Midbrain (tissue), 1 donor: ENCODE measurements around the gene COIL.

Source experiments
- DNase-seq: peaks from one replicate; lab custom pipeline; 2025; lab: John Stamatoyannopoulos, UW

COIL gene

DNA sequence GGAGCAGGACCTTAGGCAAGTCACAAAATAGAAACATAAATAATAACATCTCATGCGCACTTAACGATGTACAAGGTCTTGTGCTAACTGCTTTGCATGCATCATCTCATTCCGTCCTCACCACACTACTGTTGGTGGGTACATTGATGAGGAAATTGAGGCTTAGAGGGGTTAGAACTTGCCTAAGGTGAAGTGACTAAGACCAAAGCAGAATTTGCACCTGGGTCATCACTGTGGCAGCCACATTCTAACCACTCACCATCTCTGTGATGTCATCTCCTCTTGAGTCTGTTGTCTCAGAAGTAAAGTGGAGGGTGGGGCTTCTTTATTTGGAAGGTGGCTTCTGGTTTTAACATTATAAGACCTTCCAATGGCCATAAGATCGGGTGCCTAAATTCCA is 26.6 kb downstream of the COIL start:
- DNase-seq: no peak

DNA sequence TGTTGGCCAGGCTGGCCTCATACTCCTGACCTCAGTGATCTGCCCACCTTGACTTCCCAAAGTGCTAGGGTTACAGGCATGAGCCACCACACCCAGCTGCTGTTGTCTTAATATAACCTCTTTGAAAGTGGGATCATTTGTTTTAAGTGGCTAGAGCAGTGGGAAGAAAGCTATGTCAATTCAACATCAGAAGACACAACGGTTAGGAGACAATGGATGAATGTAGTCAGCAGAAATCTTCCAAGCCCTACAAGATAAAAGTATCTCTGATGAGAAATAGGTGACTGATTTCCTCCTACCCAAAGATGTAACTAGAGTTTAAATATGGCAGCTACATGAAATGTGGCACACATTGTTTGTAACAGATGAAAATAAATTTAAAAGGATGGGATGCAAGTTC is 27.0 kb downstream of the COIL start:
- DNase-seq: no peak

DNA sequence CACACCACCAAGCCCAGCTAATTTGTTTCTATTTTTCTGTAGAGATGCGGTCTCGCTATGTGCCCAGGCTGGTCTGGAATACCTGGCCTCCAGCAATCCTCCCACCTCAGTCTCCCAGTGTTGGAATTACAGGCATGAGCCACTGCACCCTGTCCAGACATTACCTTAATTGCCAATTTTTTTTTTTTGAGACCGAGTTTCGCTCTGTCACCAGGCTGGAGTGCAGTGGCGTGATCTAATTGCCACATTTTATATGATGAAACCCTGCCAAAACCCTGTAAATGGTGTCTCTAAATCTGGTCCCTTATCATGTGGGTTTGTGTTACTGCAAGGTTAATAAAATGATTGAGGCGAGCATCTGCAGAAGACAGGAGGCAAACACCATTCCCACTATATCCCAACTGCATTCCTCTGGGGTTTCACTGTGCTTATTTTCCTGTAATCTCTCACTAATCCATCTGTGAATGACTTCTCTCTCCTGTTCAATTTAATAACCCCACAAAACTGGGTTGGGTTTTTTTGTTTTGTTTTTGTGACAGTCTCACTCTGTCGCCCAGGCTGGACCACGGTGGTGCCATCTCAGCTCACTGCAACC is 27.6 kb downstream of the COIL start:
- DNase-seq: no peak

DNA sequence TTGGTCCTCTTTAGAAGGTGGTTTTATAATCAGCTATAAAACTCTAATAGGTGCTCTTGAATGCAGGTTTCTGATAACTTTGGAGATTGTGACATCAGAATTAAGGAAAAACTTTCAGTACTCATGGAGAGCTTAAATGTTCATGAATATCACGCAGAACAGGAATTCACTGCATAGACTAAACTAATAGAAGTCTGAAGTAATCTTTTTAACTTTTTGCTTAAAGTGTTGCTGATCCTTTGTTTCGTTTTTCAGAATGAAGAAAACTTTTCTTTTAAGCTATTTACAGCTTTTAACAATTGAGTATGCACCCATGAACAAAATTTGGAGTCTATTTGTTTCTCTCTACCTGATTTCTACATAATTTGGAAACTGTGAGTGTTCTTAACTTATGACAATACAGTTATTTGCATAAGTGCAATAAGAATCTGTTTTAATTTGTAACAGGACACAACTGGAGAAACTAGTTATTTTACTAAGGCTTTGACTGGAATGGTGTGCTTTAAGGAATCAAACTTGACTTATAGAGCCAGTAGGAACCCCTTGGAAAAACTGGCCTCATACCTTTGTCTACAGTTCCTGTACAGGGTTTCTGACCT is 30.0 kb downstream of the COIL start:
- DNase-seq: no peak

DNA sequence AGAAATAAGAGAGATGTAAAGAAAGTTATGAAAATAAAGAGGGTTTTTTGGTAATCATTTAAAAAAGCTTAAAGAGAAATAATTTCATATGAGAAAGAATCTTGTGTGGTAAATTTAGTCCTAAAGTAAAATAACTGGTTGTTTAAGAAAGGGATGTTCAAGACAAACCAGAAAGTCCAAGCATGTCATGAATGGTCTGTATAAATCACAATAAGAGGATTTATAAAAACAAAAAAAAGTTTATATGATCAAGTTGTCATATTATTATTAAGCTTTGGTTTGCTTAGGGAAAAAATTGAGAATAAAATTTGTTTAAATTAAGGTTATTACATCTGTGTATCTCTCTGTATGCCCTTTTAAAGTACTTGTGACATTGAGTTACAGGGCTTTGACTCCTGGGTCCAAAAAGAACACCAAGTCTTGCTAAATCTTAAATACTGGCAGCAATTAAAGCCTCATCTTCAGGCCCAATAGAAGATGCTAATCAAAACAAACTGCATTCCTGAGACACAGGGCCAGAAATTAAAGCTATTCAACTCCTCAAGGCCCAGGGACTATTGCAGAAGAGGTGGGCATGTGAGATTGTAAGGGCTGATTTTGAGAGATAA is 31.4 kb downstream of the COIL start:
- no peak for DNase-seq

DNA sequence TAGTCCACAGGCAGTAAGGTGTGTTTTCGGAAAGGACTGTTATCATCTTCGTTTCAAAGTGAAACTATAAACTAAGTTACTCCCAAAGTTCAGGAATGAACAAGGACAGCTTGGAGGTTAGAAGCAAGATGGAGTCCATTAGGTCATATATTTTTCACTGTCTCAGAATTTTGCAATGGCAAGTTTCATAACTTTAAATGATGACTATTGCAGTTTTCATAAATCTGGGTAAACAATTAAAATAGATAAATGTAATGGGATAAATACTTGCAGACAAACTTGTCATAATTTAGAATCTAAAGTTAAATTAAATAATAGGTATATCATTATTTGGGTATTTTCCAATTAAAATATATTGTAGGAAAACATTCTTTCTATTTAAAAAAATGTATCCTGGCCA is 32.3 kb downstream of the COIL start:
- DNase-seq: no peak

DNA sequence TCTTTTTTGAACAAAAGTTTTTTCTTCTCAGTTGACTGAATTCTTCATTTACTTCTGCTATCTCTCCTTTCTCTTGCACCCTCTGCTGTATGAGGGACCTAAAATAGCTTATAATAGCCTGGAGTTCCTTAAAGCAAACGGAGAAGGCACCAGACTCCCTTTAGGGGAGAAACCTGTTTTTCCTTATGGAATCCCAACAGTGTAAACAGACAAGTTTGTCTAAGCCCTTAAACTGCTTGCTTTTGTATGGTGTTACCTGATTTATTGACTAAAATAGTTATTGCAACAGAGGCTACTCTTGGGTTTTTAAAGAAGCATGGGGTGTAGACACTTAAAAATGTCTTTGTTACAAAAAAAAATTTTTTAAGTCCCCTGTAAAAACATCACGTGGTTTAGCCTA is 34.1 kb downstream of the COIL start:
- DNase-seq: no peak

DNA sequence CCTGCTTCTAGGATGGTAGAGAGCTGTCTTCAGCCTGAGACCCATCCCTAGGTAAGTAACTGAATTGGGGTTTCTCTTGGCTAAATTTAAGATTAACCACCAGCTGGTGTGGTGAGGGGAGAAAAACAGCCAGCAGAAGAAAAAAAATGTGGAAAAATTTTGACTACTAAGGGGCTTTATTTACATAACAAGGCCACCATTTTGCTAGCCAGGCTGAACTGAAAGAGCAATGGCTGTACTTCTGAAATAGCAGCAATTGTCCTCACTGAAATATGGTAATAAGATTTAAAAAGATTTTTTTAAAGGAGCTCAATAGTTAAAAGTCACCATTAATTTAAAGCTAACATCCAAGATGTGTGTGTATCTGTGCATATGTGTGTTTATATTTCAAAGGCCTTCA is 34.6 kb downstream of the COIL start:
- DNase-seq: no peak

DNA sequence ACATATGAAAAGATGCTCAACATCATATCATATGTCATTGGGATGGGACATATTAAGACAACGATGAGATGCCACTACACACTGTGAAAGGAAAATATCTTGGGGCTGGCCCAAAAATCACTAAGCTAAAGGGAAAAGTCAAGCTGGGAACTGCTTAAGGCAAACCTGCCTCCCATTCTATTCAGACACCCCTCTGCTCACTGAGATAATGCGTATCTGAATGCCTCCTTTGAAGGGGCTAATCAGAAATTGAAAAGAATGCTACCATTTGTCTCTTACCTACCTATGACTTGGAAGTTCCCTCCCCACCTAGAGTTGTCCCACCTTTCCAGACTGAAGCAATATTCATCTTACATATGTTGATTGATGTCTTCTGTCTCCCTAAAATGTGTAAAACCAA is 35.8 kb downstream of the COIL start:
- no peak for DNase-seq

DNA sequence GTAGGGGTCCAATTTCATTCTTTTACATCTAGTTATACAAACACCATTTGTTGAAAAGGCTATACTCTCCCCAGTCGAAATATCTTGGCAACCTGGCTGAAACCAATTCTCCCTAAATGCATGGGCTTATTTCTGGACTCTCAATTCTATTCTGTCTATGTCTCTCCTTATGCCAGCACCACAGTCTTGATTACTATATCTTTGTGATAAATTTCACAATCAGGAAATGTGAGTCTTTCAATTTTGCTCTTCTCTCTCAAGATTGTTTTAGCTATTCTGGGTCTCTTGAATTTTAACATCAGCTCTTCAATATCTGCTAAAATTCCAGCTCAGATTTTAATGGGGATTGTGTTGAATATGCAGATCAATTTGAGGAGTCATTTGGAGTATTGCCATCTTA is 41.1 kb downstream of the COIL start:
- DNase-seq: no peak

DNA sequence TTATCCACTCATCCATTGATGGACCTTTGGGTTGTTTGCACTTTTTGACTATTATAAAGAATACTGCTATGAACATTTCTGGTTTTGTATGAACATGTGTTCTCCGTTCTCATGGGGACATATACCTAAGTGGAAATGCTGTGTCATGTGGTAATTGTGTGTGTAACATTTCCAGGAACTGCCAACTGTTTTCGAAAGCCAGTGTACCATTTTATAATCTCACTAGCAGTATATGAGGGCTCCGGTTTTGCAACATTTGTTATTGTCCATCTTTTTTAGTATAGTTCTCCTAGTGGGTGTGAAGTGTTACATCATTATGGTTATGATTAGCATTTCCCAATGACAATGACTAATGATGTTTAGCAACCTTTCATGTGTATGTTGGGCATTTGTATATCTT is 41.9 kb downstream of the COIL start:
- DNase-seq: no peak

DNA sequence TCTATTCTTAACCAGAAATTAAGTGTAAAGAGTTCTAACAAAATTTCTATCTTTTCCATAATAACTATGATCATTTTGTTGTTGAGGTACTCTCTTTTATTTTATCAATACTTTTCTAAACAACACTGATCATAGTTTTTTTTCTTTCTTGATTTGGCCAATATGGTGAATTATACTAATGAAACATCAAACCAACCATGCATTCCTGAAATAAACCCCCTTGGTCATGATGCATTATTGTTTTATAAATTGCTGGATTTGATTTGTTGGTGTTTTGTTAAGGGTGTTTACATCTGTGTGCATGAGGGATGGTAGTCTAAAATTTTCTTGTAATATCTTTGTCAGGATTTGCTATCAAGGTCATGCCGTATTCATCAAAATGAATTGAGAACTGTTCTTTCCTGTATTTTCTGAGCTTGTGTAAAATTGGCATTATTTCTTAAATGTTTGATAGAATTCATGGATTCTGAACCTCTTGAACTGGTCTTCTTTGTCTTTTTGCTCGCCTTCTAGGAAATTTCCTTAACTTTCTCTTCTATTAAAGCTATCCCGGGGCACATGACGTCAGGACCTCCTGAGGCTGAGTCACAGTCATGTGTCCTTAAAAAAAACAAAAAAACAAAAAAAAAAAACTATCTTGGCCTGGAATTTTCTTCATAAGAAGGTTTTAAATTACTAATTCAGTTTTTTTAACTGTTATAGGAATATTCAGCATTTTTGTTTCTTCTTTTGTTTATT is 43.1 kb downstream of the COIL start:
- DNase-seq: no peak

DNA sequence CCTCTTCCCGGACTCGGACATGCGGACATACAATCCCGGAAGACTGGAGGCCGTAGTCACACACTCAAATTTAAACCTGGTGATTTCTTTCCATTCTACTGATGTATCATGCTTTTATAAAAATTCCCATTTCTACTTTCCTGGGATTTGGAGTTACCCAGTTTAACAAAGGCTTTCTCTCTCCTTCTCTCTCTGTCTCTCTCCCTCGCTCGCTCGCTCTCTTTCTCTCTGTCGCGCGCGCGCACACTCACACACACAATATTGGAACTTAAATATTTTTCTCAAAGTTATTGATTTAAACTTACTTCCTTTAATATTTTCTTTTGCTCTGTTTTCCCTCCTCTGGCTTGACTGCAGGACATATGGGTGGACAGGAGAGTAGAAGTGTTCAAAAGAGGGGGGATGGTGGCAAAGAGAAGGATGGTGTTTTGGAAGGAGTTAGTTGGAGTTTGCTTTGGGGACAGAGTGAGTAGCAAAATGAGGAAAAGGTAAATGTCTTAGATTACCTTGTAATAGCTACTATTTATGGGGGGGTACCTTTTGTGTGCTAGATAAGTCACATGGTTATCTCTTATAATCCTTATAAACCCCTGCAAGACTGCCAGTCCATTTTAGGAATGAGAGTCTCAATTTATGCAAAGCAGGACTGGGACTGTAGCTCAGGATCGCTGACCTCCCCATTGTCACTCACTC is 46.1 kb downstream of the COIL start:
- DNase-seq: no peak

DNA sequence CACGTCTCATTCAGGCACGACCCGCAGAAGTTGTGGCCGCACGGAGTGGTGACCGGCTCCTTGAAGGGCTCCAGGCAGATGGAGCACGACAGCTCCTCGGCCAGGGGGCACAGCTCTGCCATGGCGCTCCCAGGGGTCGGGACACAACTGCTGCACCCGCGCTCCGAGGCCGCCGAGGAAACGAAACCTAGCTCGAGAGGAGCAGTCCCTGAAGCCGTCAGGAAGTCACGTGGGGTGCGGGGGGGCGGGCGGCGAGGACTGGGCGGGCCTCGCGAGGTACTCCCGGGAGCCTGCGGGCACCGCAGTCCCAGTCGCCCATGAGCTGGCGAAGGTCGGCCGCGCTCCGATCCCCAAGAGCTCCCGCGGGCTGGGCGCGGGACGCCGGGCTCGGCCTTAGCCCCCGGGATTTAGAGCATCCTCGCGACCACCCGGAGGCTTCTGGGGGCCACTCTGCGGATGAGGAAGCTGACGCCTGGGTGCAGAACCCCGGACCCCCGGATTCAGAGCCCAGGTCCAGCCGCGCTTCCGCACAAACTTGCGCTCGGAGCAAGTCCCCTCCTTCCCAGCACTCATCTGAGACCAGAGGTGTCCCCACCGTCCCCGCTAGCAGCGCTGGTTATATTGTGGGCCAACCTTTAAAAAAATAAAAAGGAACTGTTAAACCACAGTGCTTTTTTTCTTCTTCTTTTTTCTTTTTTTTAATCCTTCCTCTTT is 46.8 kb downstream of the COIL start, which contains the start of gene TRIM25:
TRIM25 (minus strand) TSS at position 183 of the 714 bp plus-strand sequence; CDS start at position 122, 61 bp downstream.
- peak; percentile 66 for DNase-seq

DNA sequence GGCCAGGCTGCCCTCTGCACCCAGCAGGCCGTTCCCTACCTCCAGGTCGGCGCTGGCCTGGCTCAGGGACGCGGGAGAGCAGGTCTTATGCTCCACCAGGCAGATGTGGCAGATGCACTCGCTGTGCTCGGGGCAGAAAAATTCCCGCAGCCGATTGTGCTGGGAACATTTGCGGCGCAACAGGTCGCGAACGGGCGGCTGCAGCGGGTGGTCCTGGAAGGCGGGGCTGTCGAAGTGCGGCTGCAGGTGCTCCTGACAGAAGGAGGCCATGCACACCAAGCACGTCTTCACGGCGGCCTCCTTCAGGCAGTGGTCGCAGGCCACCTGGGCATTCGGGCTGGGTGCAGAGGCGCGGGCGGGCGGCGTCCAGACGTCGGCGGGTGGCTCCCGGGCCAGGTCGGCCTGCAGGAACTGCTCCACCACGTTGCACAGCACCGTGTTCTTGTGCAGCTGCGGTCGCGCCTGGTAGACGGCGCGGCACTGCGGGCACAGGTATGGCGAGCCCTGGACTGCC is 47.4 kb downstream of the COIL start:
- no peak for DNase-seq

DNA sequence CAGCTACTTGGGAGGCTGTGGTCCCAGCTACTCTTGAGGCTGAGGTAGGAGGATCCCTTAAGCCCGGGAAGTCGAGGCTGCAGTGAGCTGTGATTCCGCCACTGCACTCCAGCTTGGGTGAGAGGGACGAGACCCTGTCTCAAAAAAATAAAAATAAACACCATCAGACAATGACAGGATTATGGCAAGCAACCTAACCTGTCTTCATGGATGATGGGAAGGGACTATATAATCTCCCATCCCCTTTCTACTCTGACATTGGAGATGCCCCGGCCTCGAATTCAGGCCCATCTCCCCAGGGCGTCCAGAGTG is 47.9 kb downstream of the COIL start:
- DNase-seq: no peak

DNA sequence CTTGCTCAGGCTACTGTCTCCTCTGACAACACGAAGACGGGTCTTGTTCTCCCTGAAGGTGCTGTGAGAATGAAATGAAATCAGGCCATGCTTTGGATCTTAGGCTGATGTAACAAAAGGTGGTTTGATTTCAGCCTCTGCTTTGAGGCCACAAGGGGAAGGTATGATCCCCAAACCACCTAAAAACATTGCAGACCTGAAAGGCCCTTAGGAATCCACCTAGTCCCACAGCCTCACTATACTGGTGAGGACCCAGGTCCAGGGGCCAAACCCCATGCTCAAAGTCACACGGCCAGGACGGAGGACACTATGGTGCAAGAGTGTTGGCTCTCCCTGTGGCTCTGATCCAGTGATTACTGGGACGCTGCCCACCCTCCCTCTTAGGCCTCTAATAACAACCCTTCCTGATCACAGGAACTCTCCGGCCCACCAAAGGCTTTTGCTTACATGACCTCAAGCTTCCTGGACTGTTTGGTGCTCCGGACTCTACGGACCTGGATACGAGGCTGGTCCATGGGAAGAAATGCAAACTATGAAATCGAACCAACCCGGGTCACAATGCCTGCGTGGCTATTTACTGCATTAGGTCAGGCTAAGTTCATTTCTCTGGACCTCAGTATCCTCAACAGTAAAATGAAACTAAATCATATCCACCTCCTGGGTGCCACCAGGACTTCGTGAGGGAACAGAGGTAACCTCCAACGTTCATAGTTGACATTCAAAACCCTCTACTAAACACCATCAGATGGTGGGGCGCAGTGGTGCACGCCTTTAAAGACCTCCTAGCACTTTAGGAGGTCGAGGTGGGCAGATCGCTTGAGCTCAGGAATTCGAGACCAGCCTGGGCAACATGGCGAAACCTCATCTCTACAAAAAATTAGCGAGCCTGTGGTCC is 48.5 kb downstream of the COIL start:
- no peak for DNase-seq

DNA sequence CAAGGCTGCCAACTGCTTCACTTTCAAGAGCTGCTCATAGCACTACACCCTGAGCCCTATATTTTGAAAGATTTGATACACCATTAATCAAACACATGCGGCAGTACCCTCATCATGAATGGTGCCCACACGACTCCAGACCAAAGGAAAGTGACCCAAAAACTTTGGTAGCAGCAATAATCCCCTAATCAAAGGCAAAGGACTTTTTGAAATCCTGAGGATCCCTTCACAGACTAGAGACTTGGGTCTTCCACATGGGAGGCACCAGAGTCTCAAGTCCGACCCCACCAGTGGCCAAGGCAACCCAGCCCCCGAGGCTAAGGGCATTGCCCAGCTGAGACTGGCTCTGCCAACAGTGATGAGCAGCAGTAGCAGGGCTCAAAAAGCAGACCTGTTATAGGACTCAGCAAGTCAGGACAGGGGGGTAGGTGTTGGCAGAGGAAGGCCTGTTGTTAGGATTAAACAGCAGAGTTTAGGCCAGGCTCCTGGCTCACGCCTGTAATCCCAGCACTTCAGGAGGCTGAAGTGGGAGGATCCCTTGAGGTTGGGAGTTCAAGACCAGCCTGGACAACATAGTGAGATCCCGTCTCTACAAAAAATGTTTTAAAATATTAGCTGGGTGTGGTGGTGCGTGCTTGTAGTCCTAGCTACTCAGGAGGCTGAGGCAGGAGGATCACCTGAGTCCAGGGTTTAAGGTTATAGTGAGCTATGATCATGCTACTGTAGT is 50.2 kb downstream of the COIL start:
- DNase-seq: no peak

DNA sequence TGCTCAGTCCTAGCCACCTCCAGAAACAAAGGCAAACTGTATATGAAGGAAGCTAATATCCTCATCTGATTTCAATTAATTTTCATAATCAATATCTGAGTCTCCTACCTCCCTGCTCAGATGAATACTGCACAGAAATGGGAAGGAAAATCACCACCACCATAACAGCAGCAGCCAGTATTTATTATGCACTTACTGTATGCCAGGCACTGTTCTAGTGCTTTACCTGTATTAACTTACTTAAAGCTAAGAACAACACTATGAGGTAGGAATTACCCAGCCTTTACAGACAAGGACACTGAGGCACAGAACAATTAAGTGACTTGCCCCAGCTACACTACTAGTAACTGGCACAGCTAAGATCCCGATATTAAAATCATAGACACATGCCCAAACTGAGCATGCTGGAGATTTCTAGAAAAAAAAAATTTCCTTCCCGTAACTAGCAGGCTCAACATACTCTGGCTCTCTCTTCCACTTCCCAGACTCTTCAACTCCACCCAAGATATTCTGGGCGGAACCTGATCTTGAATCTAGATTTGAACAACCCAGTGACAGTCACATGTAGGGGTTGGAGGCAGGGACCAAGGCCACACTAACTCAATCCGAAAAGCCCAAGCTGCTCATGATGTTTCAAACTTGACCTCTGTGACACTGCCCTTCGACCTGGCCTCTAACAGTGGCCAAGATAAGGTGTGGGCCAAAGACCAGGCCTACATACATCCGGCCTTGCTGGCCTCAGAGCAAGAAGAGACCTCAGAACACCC is 50.9 kb downstream of the COIL start:
- no peak for DNase-seq
